Thymus (tissue), 11 donors: Measurements from ENCODE around the gene PLB1. TPM values are rescaled to one million over a fixed set of nuclear protein-coding genes. Genes with fewer than 3 reads are reported as not detected.

Experiments
- DNase-seq, 9 donors: peaks; one replicate each; pipeline ENCODE4 v3.0.0-alpha.2; 2013; ENCODE audit warnings: low spot score in 9 of 9, low read depth in 6 of 9, missing footprints in 1 of 9
- H3K27ac ChIP-seq, 2 donors: one replicate each; pipeline ENCODE4 v1.5.1; 2013; ENCODE audit warnings: control low read depth in 1 of 2, low read depth in 1 of 2, low read length in 1 of 2, mild to moderate bottlenecking in 1 of 2, moderate library complexity in 1 of 2
- H3K27me3 ChIP-seq, 2 donors: one replicate each; pipeline ENCODE4 v1.5.1; 2013; ENCODE audit warnings: low read length in 1 of 2; ENCODE audit not compliant: control insufficient read depth in 2 of 2, insufficient read depth in 1 of 2
- H3K36me3 ChIP-seq, 2 donors: one replicate each; pipeline ENCODE4 v1.5.1; 2013; ENCODE audit warnings: low read length in 1 of 2, mild to moderate bottlenecking in 1 of 2, moderate library complexity in 1 of 2; ENCODE audit not compliant: control insufficient read depth in 2 of 2, insufficient read depth in 2 of 2
- H3K4me1 ChIP-seq, 2 donors: one replicate each; pipeline ENCODE4 v1.5.1; 2013; ENCODE audit warnings: low read length in 2 of 2; ENCODE audit not compliant: control insufficient read depth in 2 of 2, insufficient read depth in 2 of 2
- H3K4me3 ChIP-seq, 2 donors: one replicate each; pipeline ENCODE4 v1.5.1; 2013; ENCODE audit warnings: low read length in 2 of 2, control low read depth in 1 of 2, mild to moderate bottlenecking in 1 of 2
- H3K9me3 ChIP-seq, 2 donors: one replicate each; pipeline ENCODE4 v1.5.1; 2013; ENCODE audit warnings: low read length in 1 of 2, mild to moderate bottlenecking in 1 of 2; ENCODE audit not compliant: control insufficient read depth in 2 of 2, insufficient read depth in 1 of 2
- WGBS: extraction: QIAGEN DNeasy Blood & Tissue Kit; methylation state at CpG from one replicate; pipeline ENCODE4 v1.1.7; 2013; 5-methylcytosine and 5-hydroxymethylcytosine counted together
- polyA plus RNA-seq: library from polyadenylated mRNA; stranded (reverse); fragments of 200-250 nt; gene quantifications from one replicate; pipeline ENCODE4 v1.2.3, GENCODE V29; 2013
- total RNA-seq: library from RNA; stranded (reverse); fragments of 120-200 nt; gene quantifications from one replicate; pipeline ENCODE4 v1.2.4, GENCODE V29; 2013
- donor health status: healthy.

The PLB1 gene
- total and polyA plus RNA-seq, 2 donors: 1.8 to 2.3 TPM

DNA sequence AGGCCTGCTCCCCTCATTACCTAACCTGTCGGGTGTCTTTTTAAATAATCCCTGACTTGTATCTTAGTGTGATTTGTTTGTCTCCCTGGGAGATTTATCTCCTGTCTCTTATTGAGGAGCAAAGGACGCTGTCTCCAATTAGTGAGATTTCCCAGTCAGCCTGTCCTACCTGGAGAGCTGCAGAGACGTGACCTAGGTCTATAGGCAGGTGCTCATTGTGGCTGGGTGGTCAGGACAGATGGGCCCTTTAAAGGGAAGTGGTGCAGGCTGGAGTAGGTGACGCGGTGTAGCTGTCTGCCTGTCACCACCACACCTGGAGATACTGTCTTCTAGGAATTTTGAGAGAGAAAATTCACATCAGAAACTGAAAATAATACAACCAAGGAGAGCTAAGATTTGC is 28.0 kb downstream of the PLB1 start:
- 37% methylated on average over 5 of the region's 5 CpGs for WGBS
- no peaks in the 10 kb centered on the region for H3K4me1 ChIP-seq
- no peak overlapping the region for H3K27ac ChIP-seq
- DNase-seq: peak in 1 of 9 donors; percentile 6
- no peaks in the 10 kb centered on the region for H3K9me3 ChIP-seq
- H3K27me3 ChIP-seq: peaks cover 0 to 8% of the 10 kb centered on the region in 2 donors
- H3K4me3 ChIP-seq: no peak overlapping the region
- no peaks in the 10 kb centered on the region for H3K36me3 ChIP-seq

DNA sequence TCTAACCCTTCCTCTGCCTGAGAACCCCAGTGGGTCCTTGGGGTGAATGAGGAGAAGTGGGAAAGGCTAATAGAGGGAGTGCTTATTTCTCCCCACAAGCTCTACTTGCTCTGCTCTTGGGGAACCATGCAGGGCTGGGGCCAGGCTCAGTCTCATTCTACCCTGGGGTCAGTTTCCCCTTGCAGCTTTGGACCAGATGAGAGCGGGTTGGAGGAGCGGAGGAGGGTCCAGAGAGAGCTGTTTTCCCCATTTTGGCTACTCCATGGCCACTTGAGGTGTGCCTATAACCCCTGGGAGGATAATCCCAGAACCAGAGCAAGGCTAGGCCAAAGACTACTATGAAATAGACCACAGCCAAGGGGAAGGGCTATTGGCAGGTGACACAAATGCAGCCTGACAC is 29.6 kb downstream of the PLB1 start:
- Histone ChIP-seq H3K4me1 (no peaks in the 10 kb centered on the region), H3K9me3 (no peaks in the 10 kb centered on the region), H3K4me3 (no peak overlapping the region), H3K27me3 (peaks cover 0 to 5% of the 10 kb centered on the region in 2 donors), H3K36me3 (no peaks in the 10 kb centered on the region), H3K27ac (no peak overlapping the region)
- WGBS: 99% methylated on average over 2 of the region's 2 CpGs
- no peak for DNase-seq

DNA sequence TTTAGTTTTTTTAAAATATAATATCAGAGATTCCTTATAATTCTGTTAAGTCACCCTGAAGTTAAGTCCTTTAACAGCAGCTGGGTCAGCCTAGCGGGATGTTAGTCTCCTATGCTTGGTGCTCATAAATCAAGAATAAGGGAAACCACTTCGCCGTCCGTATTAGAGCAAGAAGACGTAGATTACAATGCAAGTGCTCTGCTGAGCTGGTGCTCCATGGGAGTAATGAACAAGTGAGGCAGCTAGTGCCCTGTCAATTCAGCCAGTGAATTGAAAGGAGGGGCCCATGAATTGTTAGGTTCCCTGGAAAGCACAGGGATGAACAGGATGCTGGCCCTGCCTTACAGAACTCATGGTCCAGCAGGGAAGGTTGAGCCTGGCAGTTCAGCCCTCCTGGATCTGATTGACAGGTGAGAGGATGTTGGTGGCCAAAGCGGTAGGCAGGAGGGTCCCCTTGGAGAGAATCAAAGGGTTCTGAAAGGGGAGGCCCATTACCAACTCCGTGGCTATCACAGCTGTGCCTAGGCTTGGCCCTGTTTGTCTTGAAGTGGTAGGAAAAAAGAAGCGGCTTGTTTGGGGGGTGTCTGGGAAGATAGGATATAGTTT is 30.8 kb downstream of the PLB1 start:
- DNase-seq: no peak
- Histone ChIP-seq H3K9me3 (no peaks in the 10 kb centered on the region), H3K4me3 (no peak overlapping the region), H3K27ac (no peak overlapping the region), H3K36me3 (no peaks in the 10 kb centered on the region), H3K4me1 (no peaks in the 10 kb centered on the region), H3K27me3 (peaks cover 0 to 4% of the 10 kb centered on the region in 2 donors)
- WGBS: 90% methylated on average over 8 of the region's 8 CpGs

DNA sequence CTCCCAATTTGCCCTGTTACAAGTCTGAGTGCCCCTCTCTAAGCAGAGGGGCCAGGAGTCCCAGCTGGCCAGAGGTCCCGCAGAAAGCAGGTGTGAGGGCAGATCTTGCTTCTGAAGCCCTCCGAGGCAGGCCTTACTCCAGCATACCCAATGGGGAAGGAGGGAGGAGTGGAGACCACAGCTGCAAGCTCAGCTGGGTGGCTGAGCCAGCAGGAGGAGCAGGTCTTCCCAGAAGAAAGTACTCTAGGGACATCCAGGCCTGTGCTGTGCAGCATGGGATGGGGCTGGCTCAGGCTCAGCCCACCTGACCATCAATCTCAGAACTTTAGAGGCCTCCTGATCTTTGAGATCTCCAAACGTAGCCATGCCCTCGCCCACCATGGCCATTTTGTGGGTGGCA is 31.3 kb downstream of the PLB1 start:
- H3K9me3 ChIP-seq: no peaks in the 10 kb centered on the region
- DNase-seq: no peak
- H3K4me3 ChIP-seq: no peak overlapping the region
- H3K36me3 ChIP-seq: no peaks in the 10 kb centered on the region
- WGBS: 92% methylated on average over 4 of the region's 4 CpGs
- no peaks in the 10 kb centered on the region for H3K4me1 ChIP-seq
- H3K27ac ChIP-seq: no peak overlapping the region
- H3K27me3 ChIP-seq: peaks cover 0 to 2% of the 10 kb centered on the region in 2 donors

DNA sequence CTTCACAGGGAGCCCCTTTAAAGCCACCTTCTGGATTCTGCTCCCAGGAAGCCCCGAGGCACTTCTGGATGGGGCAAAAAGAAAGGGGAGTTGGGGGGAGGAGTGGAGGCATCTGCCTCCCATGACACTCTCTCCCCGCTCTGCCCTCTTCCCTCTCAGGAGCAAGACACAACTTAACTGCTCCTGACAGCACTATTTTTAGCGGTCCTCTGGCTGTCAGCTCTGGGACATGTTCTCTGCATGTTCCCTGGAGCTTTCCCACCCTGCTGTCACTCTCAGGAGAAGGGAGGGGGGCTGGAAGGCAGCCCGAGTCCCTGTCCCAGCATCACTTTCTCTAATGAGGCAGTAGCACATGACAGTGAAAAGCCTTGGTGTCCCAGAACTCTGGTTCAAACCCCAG is 32.3 kb downstream of the PLB1 start:
- 93% methylated on average over 4 of the region's 4 CpGs for WGBS
- H3K4me1 ChIP-seq: no peaks in the 10 kb centered on the region
- peaks cover 0 to 2% of the 10 kb centered on the region in 2 donors for H3K27me3 ChIP-seq
- H3K36me3 ChIP-seq: no peaks in the 10 kb centered on the region
- no peak overlapping the region for H3K27ac ChIP-seq
- H3K9me3 ChIP-seq: no peaks in the 10 kb centered on the region
- H3K4me3 ChIP-seq: no peak overlapping the region
- no peak for DNase-seq

DNA sequence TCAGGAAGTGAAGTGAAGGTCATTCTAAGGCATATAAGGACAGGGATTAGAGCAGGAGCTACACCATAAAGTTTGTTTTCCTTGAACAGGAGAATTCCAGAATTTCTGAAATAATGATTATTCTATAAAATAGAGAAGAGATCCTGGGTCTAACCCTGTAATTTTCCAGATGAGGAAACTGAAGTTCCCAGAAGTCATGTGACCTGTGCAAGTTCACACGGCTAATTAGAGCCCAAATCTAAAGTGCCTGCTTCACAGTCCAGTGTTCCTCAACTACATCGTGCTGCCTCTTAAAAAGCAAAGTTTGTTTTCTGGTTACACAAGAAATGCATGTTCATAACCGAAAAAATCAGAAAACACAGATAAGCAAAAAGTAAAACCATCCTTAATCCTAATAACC is 34.9 kb downstream of the PLB1 start:
- Histone ChIP-seq H3K36me3 (no peaks in the 10 kb centered on the region), H3K27me3 (no peaks in the 10 kb centered on the region), H3K4me3 (no peak overlapping the region), H3K27ac (no peak overlapping the region), H3K4me1 (no peaks in the 10 kb centered on the region), H3K9me3 (no peaks in the 10 kb centered on the region)
- 87% methylated on average over 3 of the region's 3 CpGs for WGBS
- no peak for DNase-seq

DNA sequence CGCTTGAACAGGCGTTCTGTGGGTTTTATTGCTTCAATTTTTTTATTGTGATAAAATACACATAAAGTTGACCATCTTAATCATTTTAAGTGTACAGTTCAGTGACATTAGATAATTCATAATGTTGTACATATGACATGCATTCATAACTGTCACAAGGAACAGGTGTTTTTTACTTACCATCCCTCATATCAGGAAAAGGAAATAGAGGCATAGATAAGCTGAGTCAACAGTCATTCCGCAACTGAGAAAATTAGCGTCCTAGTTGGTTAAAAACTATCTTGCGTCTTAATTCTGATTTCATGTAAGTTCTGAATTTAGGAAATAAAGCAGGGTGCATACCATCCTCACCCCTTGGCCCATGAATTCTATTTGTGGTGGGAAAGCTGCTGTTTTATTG is 36.5 kb downstream of the PLB1 start:
- Histone ChIP-seq H3K27ac (no peak overlapping the region), H3K4me1 (no peaks in the 10 kb centered on the region), H3K36me3 (no peaks in the 10 kb centered on the region), H3K4me3 (no peak overlapping the region), H3K27me3 (no peaks in the 10 kb centered on the region), H3K9me3 (no peaks in the 10 kb centered on the region)
- WGBS: 96% methylated on average over 5 of the region's 5 CpGs
- DNase-seq: no peak

DNA sequence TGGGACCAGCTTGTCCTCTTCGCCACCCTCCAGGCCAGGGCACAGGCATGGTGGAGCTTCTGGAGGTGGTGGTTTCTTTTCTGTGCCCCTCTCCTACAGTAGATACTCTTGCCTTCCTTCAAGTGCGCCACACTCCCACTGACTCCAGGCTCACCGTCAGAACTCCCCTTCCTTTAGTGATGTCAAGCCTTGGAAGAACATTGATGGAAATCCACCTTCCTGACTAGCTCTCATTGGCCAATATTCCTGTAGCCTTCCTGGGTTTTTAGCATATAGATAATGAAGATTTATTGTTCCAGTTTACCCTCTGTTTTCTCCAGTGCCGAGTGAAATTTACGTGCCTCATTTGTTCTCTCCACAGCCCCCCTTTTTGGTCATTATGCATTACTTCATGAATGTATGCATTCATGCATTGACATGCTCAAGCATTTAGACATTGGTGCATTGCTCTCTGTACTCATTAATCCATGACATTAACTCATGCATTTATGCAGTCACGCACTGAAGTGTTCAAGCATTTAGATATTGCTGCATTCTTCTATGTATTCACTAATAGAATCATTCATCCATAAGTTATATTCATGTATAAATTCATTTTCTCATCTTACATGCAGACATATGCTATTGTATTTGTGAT is 37.3 kb downstream of the PLB1 start:
- Histone ChIP-seq H3K9me3 (no peaks in the 10 kb centered on the region), H3K4me1 (no peaks in the 10 kb centered on the region), H3K27ac (no peak overlapping the region), H3K27me3 (no peaks in the 10 kb centered on the region), H3K36me3 (no peaks in the 10 kb centered on the region), H3K4me3 (no peak overlapping the region)
- 92% methylated on average over 6 of the region's 6 CpGs for WGBS
- no peak for DNase-seq

DNA sequence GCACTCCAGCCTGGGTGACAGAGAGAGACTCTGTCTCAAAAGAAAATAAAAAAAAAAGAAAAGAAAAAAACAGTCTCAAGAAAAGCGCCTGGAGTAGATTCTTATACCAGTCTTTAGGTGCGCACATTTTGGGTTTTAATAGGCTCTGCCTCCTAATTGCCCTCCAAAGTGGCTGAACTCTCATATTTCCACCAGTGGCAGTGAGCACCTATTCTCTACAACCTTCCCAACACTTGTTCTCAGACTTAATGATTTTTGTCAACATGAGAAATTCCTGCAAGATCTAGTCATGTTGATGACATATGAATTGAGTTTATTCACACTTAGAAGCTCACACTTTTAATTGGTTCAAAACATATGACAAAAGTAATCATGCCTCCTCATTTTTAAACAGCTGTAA is 39.0 kb downstream of the PLB1 start:
- DNase-seq: no peak
- no peaks in the 10 kb centered on the region for H3K4me1 ChIP-seq
- H3K27me3 ChIP-seq: no peaks in the 10 kb centered on the region
- WGBS: 96% methylated on average over 2 of the region's 2 CpGs
- no peak overlapping the region for H3K27ac ChIP-seq
- H3K4me3 ChIP-seq: no peak overlapping the region
- no peaks in the 10 kb centered on the region for H3K9me3 ChIP-seq
- H3K36me3 ChIP-seq: no peaks in the 10 kb centered on the region
